Neural cell (in vitro differentiated cells): ENCODE data around the gene ABCC5. TPM values are rescaled to one million over a fixed set of nuclear protein-coding genes. Genes with fewer than 3 reads are reported as not detected.

Experiments used
- H2AFZ ChIP-seq: fragments of 200-600, 300-800 bp; sonication (generic), shearing (Covaris generic); 2 replicates; pipeline ENCODE4 v1.6.0; 2014; ENCODE audit warnings: low read depth, mild to moderate bottlenecking, antibody characterized with exemption, low read length, moderate library complexity
- H3F3A ChIP-seq: fragments of 200-600 bp; shearing (Covaris generic); 2 replicates; pipeline ENCODE4 v1.6.1; 2016; ENCODE audit warnings: mild to moderate bottlenecking, moderate library complexity, mixed read lengths, antibody characterized with exemption, low read length; ENCODE audit not compliant: insufficient read depth, poor library complexity, severe bottlenecking
- H3K27ac ChIP-seq: fragments of 200-600, 300-800 bp; sonication (generic), shearing (Covaris generic); 2 replicates; pipeline ENCODE4 v1.5.1; 2014; ENCODE audit warnings: mild to moderate bottlenecking, low read length, moderate library complexity
- H3K27me3 ChIP-seq: fragments of 300-800, 200-600 bp; sonication (generic), shearing (Covaris generic); 2 replicates; pipeline ENCODE4 v1.6.0; 2014; ENCODE audit warnings: mild to moderate bottlenecking, low read depth, low read length, moderate library complexity; ENCODE audit not compliant: insufficient read depth
- H3K36me3 ChIP-seq: fragments of 300-800, 200-600 bp; sonication (generic), shearing (Covaris generic); 2 replicates; pipeline ENCODE4 v1.5.1; 2014; ENCODE audit warnings: mild to moderate bottlenecking, antibody characterized with exemption, low read length, moderate library complexity; ENCODE audit not compliant: insufficient read depth
- H3K4me2 ChIP-seq: fragments of 300-800, 200-600 bp; sonication (generic), shearing (Covaris generic); 2 replicates; pipeline ENCODE4 v1.6.0; 2014; ENCODE audit warnings: mild to moderate bottlenecking, low read length
- H3K4me3 ChIP-seq: fragments of 300-800, 200-600 bp; sonication (generic), shearing (Covaris generic); 2 replicates; pipeline ENCODE4 v1.5.1; 2014; ENCODE audit warnings: mild to moderate bottlenecking, low read length, moderate library complexity
- H3K79me2 ChIP-seq: fragments of 200-600 bp; shearing (Covaris generic); replicated peaks from 2 replicates; pipeline ENCODE4 v1.6.0; 2014; ENCODE audit warnings: mild to moderate bottlenecking, low read length, moderate library complexity; ENCODE audit not compliant: insufficient read depth
- H3K9ac ChIP-seq: fragments of 300-800, 200-600 bp; sonication (generic), shearing (Covaris generic); 2 replicates; pipeline ENCODE4 v1.6.1; 2016; ENCODE audit warnings: mild to moderate bottlenecking, low read length, mixed read lengths
- H3K9me2 ChIP-seq: fragments of 200-600 bp; shearing (Covaris generic); 2 replicates; pipeline ENCODE4 v1.6.1; 2016; ENCODE audit warnings: mild to moderate bottlenecking, low read length, mixed read lengths; ENCODE audit not compliant: insufficient read depth
- H3K9me3 ChIP-seq: fragments of 200-600, 300-800 bp; sonication (generic), shearing (Covaris generic); 2 replicates; pipeline ENCODE4 v1.6.1; 2016; ENCODE audit warnings: mild to moderate bottlenecking, mixed run types, low read length, moderate library complexity, mixed read lengths
- H4K20me1 ChIP-seq: fragments of 200-600 bp; shearing (Covaris generic); 2 replicates; pipeline ENCODE4 v1.6.1; 2016; ENCODE audit warnings: mild to moderate bottlenecking, mixed run types; ENCODE audit not compliant: insufficient read depth
- CTCF ChIP-seq: fragments of 450-650 bp; IDR thresholded peaks from 2 replicates; pipeline ENCODE4 v1.5.1; 2014; ENCODE audit warnings: antibody characterized with exemption, mild to moderate bottlenecking, moderate library complexity; ENCODE audit not compliant: poor library complexity, severe bottlenecking
- EP300 ChIP-seq: fragments of 450-650 bp; conservative IDR thresholded peaks from 2 replicates; pipeline ENCODE4 v1.6.1; 2014; ENCODE audit warnings: antibody characterized with exemption, mild to moderate bottlenecking, moderate library complexity; ENCODE audit not compliant: poor library complexity, severe bottlenecking
- EZH2 ChIP-seq: fragments of 200-600, 300-800 bp; shearing (Covaris generic), sonication (generic); IDR thresholded peaks from 2 replicates; pipeline ENCODE4 v1.6.1; 2014; ENCODE audit warnings: antibody characterized with exemption, low read length, borderline replicate concordance, mild to moderate bottlenecking; ENCODE audit not compliant: insufficient read depth, poor library complexity, severe bottlenecking
- MXI1 ChIP-seq: fragments of 450-650 bp; conservative IDR thresholded peaks from 2 replicates; pipeline ENCODE4 v1.6.1; 2014; ENCODE audit warnings: antibody characterized with exemption, mild to moderate bottlenecking; ENCODE audit not compliant: poor library complexity, severe bottlenecking
- POLR2AphosphoS5 ChIP-seq: IDR thresholded peaks from 2 replicates; pipeline ENCODE4 v1.6.1; 2012
- RAD21 ChIP-seq: fragments of 450-650 bp; conservative IDR thresholded peaks from 2 replicates; pipeline ENCODE4 v1.6.1; 2014; ENCODE audit warnings: antibody characterized with exemption, mild to moderate bottlenecking, moderate library complexity
- REST ChIP-seq: IDR thresholded peaks from 2 replicates; pipeline ENCODE4 v1.6.1; 2012; ENCODE audit warnings: borderline replicate concordance
- SMC3 ChIP-seq: fragments of 450-650 bp; conservative IDR thresholded peaks from 2 replicates; pipeline ENCODE4 v1.6.1; 2014; ENCODE audit warnings: antibody characterized with exemption, mild to moderate bottlenecking, moderate library complexity; ENCODE audit not compliant: poor library complexity
- TAF1 ChIP-seq: IDR thresholded peaks from 2 replicates; pipeline ENCODE4 v1.6.1; 2012; ENCODE audit warnings: low read depth
- polyA plus RNA-seq: library from polyadenylated mRNA; depleted of rRNA; stranded (reverse); fragments of >200 nt; gene quantifications from 2 replicates; pipeline ENCODE4 v1.2.3, GENCODE V29; 2014

Gene ABCC5
- polyA plus RNA-seq, 1 donor from 2014 or later: 227 TPM

- Histone ChIP-seq H3K9ac (no peak overlapping the region), H3F3A (no peaks in the 10 kb centered on the region), H3K4me3 (no peak overlapping the region), H3K9me2 (no peaks in the 10 kb centered on the region), H2AFZ (no peak overlapping the region), H3K27ac (no peak overlapping the region), H3K79me2 (peaks cover 7% of the 10 kb centered on the region), H3K36me3 (no peaks in the 10 kb centered on the region), H3K9me3 (no peaks in the 10 kb centered on the region), H3K4me2 (no peak overlapping the region), H4K20me1 (no peaks in the 10 kb centered on the region), H3K27me3 (no peaks in the 10 kb centered on the region)
- TF ChIP-seq POLR2AphosphoS5: no peak
- no peak for TF ChIP-seq TAF1
- TF ChIP-seq MXI1: no peak
- no peak for TF ChIP-seq SMC3
- no peak for TF ChIP-seq EZH2
- no peak for TF ChIP-seq EP300
- no peak for TF ChIP-seq CTCF
- TF ChIP-seq REST: no peak
- TF ChIP-seq RAD21: no peak
These were observed 13.2 kb downstream of the ABCC5 start for GRCh38 chr3:184004476-184004875.

GRCh38 chr3:184003187-184003967 is 14.3 kb downstream of the ABCC5 start:
- TF ChIP-seq RAD21 (no peak), TAF1 (no peak), EP300 (no peak), REST (no peak), EZH2 (no peak), MXI1 (no peak), POLR2AphosphoS5 (no peak), SMC3 (no peak), CTCF (no peak)
- H3K9ac ChIP-seq: no peak overlapping the region
- H3K27me3 ChIP-seq: no peaks in the 10 kb centered on the region
- H3K36me3 ChIP-seq: no peaks in the 10 kb centered on the region
- H3K9me3 ChIP-seq: no peaks in the 10 kb centered on the region
- peaks cover 7% of the 10 kb centered on the region for H3K79me2 ChIP-seq
- no peak overlapping the region for H3K4me2 ChIP-seq
- no peak overlapping the region for H2AFZ ChIP-seq
- no peaks in the 10 kb centered on the region for H4K20me1 ChIP-seq
- no peak overlapping the region for H3K4me3 ChIP-seq
- H3K27ac ChIP-seq: no peak overlapping the region
- no peaks in the 10 kb centered on the region for H3F3A ChIP-seq
- H3K9me2 ChIP-seq: no peaks in the 10 kb centered on the region
